NCI-H1694 treated with DMSO at 0.1 percent for 48 hours (cell line): ENCODE measurements around the gene TPMT.
"Not testable (repeated sequence)": the region's sequence is repeated elsewhere in the genome, so short reads cannot be mapped to it uniquely, and the experiment has no call there.

Experiments used
- DNase-seq: peaks from one replicate; lab custom pipeline; 2025; lab: John Stamatoyannopoulos, UW

The TPMT gene

DNA sequence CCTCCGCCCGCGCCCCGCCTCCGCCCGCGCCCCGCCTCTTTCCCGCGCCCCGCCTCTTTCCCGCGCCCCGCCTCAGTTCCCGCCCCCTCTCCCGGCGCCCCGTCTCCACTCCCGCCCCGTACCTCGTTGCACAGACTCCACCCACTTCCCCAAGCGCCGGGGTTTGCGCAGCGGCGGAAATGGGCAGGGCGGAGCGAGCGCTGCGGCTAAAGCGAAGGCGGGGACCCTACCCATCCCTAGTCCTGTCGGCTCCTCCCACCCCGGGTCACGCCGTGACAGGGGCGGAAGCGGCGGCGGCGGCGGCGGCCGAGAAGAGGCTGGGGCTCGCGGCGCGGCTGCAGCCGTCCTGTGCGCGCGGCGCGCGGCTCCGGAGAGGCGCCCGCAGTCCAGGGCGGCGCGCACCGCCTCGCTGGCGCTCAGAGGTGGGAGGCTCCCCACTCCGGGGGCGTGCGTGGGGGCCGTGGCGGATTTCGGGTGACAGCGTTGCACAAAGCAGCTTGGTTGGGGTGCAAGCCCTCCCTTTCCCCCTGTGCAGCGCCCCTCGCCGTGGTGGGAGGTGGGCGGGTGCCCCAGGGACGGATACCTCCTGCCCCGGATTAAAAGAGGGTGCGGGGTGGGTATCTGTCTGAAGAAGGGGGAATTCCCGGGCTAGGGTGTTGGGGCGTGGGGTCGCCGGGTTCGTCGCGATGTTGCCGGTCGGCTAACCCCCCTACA is 430 bp upstream of the TPMT start, which contains the start of gene KDM1B:
Gene KDM1B (plus strand): TSS at position 273 of the 714 bp plus-strand sequence. CDS start 4,474 bp downstream, outside the sequence.
- peak; percentile 85 for DNase-seq

DNA sequence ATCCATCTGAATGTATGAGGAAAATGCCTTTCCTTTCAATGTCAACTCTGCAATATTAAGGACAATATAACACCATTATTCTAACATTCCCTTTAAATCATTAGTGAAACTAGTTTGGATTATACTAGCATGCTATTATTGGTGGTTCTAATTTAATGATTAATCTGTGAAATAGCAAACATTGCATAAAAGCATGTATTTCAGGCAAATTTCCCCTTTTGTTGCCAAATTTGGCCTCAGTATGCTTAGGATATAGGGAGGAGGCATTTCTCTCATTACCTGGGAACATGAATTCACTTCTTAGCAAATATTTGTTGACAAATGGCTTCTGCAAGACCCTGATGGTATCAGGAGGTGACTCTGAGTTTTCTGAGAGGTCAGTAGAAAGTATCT is 1.6 kb downstream of the TPMT start:
- DNase-seq: no peak

DNA sequence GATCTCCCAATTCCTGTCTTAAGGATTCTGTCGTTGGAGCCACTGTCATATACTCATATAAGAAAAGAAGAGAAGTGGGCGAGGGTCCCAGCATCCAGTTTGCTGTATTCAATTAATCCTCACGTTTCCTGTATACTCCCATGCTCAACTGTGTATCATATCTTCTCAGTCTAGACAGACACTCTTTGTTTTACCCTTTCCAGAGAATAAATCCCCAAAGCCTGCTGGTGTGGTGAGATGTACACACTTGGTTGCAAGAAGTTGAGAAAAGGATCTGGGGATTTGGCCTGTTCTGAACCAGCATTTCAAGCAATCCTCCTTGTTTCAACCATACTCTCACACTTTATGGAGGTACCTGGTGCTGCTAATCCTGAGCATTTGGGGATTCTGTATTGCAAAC is 3.1 kb downstream of the TPMT start:
- no peak for DNase-seq

DNA sequence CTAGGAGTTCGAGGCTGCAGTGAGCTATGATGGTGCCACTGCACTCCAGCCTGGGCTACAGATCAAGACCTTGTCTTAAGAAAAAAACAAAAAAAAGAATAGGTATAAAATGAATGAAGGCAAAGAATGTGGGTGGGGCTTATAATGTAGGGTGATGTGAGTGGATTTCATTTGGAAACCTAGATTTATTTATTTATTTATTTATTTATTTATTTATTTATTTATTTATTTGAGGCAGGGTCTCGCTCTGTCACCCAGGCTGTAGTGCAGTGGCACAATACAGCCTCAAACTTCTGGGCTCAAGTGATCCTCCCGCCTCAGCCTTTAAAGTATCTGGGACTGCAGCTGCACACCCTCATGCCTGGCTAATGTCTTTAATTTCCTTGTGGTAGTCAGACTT is 3.5 kb downstream of the TPMT start:
- DNase-seq: not testable (repeated sequence)

DNA sequence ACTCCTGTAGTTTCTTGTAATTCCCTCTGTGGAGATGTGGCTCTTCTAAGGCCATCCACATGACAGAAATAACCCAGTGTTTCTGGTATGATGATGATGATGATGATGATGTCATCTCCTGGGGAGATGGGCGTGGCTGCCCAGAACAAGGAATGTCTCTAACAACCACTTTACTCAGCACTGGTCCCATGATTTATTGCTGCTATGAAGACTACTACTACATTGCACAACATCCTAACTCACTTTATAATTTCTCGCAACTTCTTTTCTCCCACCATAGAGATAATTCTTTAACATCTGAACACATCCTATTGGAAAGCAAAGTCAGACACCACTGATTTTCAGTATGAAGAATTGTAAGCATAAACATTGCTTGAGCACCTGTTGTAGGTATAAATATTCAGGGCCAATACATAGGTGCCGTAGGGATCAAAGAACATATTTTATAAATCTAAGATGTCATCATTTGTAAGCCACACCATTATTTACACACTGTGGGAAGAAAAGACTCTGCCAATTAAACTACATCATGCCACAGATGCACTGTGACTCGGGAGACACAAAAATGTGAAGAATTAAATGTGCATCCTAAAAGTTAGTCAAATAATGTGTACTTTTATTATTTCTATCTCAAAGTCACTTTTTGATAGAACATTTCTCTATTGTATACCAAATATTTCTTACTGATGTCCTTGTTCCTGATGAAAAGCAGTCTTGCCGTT is 6.4 kb downstream of the TPMT start:
- DNase-seq: no peak

DNA sequence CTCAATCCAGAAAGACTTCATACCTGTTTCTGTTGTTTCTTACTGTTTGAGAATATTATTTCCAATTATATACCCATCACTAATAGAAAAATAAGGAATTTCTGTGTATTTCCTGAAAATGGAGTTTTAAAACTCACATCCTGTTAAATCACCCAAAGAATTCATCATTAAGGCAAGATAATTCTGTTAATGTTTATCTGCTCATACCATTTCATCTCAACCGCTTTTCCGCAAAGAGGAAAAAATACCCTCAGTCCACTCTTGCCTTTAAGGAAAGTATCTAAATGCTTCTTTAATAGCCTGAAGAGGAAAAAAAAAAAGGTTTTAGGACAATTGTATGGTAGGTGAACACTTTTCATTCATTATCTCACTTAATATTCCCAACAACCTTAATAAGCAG is 7.3 kb downstream of the TPMT start:
- DNase-seq: no peak

DNA sequence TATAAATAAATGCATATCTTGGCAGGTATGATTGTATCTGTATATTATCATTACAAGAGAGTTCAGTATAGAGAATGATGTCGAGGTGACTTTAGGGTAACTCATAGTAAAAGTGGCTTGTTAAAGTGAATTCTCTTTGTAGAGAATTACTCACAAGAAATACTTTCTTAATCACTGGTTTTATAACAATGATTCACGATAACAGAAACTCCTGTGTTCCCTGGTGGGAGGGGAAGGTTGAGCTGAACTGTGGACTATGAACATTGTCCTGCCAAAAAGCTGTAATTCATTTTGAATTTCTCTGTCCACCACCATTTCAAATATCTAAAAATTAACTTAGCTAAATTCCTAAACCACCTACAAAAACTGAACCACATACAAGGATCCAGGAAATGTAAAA is 7.7 kb downstream of the TPMT start:
- DNase-seq: no peak

DNA sequence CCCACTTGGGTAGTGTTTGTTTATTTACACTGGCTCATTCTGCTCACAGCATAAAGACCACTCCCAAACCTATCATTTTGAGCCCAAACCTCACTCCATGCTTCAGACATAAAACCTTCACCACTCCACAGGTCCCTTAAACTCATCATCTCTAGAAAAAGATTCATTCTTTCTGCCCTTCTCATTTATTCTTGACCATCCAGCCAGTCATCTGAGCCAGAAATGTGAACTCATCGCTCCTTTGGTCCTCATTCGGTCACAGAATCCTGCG is 12.4 kb downstream of the TPMT start:
- DNase-seq: no peak

DNA sequence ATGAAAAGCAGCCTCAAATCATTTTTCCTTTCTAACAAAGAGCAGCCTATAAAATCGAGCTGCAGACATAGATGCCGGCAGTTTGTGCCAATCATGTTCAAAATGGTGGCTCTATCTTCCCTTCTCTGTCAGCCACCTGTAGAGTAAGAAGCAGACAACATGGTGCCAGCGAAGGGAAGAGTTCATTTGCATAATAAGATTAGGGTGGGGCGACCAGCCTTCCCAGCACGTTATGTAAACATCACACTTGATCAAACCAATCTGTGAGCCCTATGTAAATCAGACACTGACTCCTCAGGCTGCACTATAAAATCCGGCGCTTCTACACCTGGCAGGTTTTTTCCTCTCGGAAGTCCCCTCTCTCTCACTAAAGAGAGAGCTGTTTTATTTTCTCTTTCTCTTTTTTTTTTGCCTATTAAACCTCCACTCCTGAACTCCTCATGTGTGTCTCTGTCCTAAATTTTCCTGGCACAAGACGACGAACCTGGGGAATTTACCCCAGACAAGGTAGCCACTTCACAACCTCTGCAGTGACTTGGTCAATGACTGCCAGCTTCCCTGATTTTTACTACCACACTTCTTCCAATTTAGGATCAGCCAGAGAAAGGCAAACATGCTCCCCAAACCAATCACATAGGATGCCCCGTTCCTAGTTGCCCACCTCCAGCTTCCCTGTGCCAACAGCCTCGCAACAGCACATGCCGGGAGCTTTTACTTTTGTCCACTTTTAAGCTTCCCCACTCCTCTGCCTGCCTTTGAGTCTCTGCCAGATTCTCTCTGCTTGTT is 12.9 kb downstream of the TPMT start:
- DNase-seq: no peak

DNA sequence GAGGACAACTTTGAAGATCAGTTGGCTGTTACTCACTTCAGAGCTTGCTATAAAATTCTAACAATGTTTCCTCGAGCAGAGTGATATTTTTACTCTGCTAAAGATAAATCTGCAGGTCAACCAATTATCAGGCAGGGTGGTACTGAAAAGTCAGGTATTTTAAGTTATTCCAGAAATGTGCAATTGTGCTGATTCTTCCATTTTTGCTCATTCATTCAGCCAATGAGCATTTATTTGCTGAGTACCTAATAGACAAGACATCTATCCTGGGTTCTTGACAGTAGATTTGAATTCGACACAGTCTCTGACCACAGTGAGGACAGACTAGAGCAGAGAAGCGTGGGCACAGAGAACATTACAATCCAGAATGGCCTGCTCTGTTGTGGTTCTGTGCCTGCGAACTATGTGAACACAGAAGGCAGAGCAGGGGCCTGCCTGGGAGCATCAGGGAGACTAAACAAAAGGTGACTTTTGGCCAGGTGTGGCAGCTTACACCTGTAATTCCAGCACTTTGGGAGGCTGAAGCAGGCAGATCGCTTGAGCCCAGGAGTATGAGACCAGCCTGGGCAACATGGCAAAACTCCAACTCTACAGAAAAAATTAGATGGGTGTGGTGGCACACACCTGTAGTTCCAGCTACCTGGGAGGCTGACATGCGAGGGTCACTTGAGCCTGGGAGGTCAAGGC is 14.8 kb downstream of the TPMT start:
- DNase-seq: no peak

DNA sequence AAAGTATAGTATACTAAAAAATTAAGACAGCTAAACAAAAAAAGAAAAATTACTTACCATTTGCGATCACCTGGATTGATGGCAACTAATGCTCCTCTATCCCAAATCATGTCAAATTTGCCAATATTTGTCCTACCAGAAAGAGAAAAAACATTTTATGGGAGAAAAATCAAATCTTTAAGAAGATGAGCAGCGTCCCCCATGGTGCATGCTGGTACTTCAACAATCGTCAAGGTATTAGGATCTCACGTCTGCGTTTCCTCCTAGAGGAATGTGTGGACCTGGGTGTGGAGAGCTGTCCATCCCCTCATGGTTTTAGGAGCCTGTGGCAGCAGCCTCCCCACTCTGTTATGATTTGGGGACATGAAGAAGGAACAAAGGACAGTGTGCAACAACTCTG is 16.0 kb downstream of the TPMT start:
- DNase-seq: no peak

DNA sequence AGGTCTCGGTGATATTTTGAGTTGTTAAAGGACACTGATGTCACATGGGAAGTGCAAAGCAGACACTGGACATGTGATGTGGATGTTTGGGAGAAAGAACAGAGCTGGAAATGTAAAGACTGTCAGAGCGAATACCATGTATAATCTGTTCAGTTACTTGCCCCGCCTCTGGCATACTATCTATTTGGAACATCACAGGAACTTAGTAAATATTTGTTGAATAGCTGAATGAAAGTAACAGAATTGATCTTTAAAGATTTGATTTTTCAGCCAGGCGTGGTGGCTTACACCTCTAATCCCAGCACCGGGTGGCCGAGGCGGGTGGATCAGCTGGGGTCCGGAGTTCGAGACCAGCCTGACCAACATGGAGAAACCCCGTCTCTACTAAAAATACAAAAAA is 18.6 kb downstream of the TPMT start:
- DNase-seq: no peak

DNA sequence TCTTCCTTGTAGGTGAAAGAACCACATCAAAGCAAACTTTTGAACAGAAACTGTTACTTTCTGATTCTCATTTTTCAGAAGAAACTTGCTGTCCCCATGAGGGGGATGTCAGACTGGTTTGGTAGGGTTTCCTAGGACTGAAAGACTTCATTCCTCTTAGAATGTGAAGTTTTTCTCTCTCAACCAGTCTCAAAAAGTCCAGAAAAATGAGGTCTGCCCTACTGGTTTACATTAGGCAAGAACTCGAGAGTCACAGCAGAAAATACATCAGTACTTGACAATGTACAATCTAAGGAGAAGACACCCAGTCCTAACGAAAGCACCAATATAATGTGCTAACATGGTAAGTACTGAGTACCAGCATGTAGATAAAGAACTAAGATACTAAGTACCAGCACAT is 19.7 kb downstream of the TPMT start:
- no peak for DNase-seq

DNA sequence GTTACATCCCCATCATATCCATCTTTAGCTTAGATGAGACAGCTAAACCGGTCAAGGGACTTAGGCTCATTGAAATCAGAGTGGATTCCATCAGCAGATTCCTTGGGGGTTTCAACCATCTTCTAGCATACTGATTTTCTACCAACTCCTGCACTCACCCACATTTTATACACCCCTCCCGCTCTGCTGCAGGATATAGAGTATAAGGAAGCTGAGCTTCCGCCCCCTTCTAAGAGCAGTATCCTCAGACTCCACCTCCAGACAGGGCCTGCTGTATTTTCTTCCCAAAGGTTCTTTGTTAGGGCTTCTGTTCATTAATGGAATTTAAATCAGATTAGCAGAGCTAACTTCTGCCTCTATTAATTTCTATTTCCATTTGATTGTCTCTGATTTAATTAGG is 22.5 kb downstream of the TPMT start:
- no peak for DNase-seq

DNA sequence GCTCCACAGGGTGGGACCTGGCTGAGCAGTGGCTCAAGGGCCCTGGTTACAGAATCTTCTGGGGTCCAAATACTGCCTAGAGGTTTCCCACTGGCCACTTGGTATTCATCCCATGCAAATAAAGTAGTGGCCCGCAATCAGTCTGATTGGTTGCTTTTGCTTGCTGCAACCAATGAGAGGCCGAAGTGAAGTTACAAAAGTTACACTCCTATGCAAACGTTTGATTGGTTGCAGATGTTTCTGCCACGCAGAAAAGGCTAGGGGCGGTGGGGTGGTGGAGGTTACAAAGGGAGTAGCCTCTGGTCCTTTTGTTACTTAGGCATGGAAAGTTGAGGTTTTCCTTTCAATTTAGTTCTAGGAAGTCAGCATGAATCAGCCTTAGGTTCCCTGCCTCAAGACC is 28.8 kb downstream of the TPMT start:
- no peak for DNase-seq

DNA sequence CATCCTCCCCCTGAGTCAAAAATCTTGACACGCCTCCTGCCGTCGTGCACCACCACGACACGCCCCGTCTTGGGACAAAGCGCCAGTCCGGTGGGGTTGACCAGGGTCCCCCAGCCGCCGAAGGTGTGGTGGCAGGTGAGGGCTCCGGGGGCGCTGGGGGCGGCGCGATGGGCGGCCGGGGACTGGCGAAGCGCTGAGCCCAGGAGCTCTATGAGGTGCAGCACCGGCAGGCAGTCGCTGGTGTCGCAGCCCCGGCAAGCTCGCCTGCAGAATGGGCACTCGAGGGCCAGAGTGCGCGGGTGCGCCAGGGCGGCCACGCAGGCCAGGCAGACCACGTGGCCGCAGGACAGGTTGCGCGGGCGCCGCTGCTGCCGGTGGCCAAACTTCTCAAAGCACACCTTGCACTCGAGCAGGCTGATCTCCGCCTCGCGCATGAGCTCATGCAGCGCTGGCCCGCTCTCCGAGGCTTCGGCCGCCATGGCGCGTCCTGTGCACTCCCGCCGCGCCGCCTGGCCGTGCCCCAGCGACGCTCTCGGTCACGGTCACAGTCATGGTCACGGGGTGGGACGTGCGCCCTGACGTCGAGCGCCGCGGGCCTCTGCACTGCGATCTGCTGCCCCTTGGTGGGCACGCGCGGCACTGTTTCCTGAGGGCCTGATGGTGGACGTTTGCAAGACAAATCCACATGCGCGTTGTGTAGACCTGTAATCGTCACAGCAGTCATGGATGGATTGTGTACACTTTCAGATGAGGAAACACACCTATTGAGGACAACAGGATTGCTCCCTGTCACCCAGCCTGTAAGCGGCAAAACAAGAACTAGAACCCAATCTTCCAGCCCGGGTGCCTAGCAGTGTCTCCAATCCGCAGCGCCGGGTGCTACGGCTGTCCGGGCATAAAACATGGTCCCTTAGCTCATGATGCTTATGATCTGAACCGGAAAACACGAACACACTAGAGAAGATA is 32.5 kb downstream of the TPMT start, which contains the start of gene NHLRC1:
Gene NHLRC1 (minus strand): TSS at position 550 of the 966 bp plus-strand sequence. CDS start 71 bp downstream, at position 479.
- DNase-seq: no peak

DNA sequence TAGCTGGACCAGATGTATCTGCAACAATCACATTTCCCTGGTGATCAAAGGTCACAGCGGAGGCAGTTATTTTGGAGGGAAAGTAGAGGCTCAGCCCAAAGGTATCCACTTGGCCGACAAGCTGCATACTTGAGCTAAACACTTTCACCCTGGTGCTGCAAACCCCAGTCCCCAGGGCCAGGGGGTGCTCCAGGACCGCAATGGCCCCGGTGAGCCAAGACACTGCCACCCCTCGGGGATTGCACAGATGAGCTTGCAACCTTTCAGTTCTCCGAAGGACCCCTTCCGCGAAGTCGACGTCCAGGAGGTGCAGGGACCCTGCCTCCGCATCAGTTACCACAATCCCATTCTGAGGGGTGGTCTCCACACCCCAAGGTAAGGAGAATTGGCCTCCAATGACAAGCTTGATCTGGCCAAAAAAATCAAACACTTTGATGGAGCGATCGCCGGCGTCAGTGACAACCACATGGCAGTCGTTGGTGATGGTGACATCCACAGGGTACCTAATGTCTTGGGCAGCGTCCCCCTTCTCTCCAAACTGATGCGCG is 33.2 kb downstream of the TPMT start:
- no peak for DNase-seq

DNA sequence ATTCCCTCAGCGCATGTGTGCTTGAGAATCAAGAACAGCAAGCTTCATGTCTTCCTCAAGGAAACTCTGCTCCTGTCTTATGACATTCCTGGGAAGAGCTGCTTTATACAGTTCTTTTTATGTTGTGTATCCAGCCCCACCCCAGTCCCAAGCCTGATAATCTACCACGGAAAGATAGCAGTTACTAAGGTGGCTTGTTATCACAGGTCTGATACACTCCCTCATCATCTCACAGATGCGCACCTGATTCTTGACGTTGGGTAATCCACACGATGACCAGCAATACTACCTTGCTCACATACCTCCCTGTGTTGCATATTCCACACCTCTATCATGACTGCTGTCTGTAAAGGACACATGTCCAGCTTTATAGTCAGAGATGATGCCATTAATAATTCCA is 35.6 kb downstream of the TPMT start:
- no peak for DNase-seq

DNA sequence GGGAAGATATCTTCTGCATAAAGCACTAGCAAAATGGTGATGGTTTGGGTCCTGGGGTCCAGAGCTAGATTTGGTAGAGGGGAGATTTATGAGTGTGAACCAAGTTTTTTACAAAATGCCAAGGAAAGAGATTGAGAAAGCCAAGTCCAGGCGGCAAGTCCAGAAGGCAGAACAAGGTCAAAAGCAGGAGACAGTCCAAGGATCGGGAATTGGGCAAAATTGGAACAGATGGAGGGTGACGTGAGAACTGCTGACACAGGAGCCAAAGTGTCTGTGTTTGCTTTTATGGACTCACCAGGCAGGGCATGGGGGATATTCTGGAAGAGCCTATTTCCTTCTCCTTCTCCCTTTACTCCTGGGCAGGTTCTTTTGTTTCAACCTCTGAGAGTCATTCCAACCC is 36.5 kb downstream of the TPMT start:
- peak; percentile 42 for DNase-seq

DNA sequence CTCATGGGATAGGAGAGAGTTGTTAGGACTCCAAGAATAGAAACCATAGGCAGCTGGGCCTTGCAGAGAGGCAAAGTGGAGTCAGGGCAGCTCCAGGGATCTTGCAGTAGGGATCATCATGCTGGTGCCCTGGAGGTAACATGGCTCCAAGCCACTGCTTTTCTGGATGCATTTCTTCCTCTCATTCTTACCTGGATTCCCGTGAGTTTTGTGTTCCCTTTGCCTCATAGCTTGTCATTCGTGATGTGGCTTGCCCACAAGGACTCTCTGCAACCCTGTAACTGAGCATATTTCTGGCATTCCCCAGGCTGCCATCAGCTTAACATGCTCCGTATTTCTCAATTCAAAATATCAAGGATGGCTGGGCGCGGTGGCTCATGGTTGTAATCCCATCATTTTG is 37.7 kb downstream of the TPMT start:
- no peak for DNase-seq

DNA sequence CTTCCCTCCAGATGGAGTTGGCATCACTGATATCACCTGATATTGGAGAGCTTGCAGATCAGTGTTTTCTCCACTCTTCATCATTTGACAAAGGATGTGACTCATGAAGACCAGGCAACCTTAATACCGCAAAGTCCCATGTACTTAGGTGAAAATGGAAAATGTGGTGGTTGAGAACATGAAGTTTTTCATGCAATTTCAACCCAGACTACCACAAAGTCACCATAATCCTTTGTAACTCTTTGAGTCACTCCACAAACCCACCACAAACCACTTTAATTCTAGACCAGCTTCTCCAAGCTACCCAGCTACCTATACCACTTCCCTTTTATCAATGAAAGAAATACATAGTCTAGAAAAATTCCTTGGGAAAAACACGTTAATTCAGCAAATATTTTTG is 39.5 kb downstream of the TPMT start:
- DNase-seq: no peak
